B cell (primary cell): ENCODE data around the gene CLDND2. TPM values are rescaled to one million over a fixed set of nuclear protein-coding genes. Genes with fewer than 3 reads are reported as not detected.

Source experiments
- ATAC-seq: fragments of 200-7000 bp; cut with Tn5 transposase; one replicate; pipeline ENCODE4 v1.10.0; 2021; ENCODE audit warnings: low read depth, mild to moderate bottlenecking, moderate number of reproducible peaks, moderate library complexity
- CTCF ChIA-PET: fragments of 350-600 bp; sonication (Branson Sonifier 250); formaldehyde crosslinking; loops from one replicate; lab custom pipeline; 2021; ENCODE audit warnings: antibody characterized with exemption, inconsistent platforms; lab: Charles Lee
- POLR2A ChIA-PET: fragments of 350-600 bp; sonication (Branson Sonifier 250); formaldehyde crosslinking; loops from one replicate; lab custom pipeline; 2021; ENCODE audit warnings: antibody characterized with exemption; lab: Charles Lee
- DNase-seq: peaks from one replicate; pipeline ENCODE4 v3.0.0; 2013
- H2AFZ ChIP-seq: 2 replicates; pipeline ENCODE4 v1.6.1; 2012; ENCODE audit warnings: mild to moderate bottlenecking, low read depth, low read length; ENCODE audit not compliant: insufficient read depth, poor library complexity, severe bottlenecking
- H3K27ac ChIP-seq, 2 donors: 1 replicate in 1 of 2; 2 replicates in 1 of 2; pipeline ENCODE4 v1.5.1; 2012 to 2013; ENCODE audit warnings: low read length in 2 of 2, mild to moderate bottlenecking in 2 of 2, moderate library complexity in 1 of 2
- H3K27me3 ChIP-seq, 4 experiments: fragments of 200-600 bp in 1 of 4; sonication (generic) in 1 of 4; replicated peaks in 1 of 4; 1 replicate in 2 of 4; 2 replicates in 2 of 4; pipeline versions ENCODE4 v1.6.1 to v1.7.0; 2013 to 2016; ENCODE audit warnings: low read length in 3 of 4, mild to moderate bottlenecking in 2 of 4, mixed read lengths in 1 of 4, moderate library complexity in 1 of 4; ENCODE audit not compliant: insufficient read depth in 4 of 4, control insufficient read depth in 3 of 4; ENCODE audit errors: control extremely low read depth in 1 of 4
- H3K36me3 ChIP-seq, 2 experiments: replicated peaks in 1 of 2; 1 replicate in 1 of 2; 2 replicates in 1 of 2; pipeline versions ENCODE4 v1.6.1 to v1.7.1; 2013; ENCODE audit warnings: low read length in 1 of 2; ENCODE audit not compliant: insufficient read depth in 2 of 2, control insufficient read depth in 1 of 2; ENCODE audit errors: control extremely low read depth in 1 of 2, extremely low read depth in 1 of 2
- H3K4me1 ChIP-seq, 2 donors: fragments of 200-600 bp in 1 of 2; sonication (generic) in 1 of 2; 1 replicate in 1 of 2; 2 replicates in 1 of 2; pipeline versions ENCODE4 v1.5.1 to v1.6.1; 2013 to 2017; ENCODE audit warnings: low read length in 2 of 2; ENCODE audit not compliant: control insufficient read depth in 2 of 2, insufficient read depth in 2 of 2
- H3K4me2 ChIP-seq: replicated peaks from 2 replicates; pipeline ENCODE3; 2012; ENCODE audit warnings: mild to moderate bottlenecking, low read depth, low read length; ENCODE audit not compliant: poor library complexity, severe bottlenecking
- H3K4me3 ChIP-seq, 5 experiments: fragments of 200-600 bp in 1 of 5; sonication (generic) in 1 of 5; 1 replicate in 3 of 5; 2 replicates in 2 of 5; pipeline versions ENCODE4 v1.5.1 to v1.7.0; 2011 to 2016; ENCODE audit warnings: low read length in 4 of 5, mild to moderate bottlenecking in 4 of 5, low read depth in 2 of 5, control low read depth in 1 of 5, moderate library complexity in 1 of 5; ENCODE audit not compliant: insufficient read depth in 1 of 5; ENCODE audit errors: control extremely low read depth in 1 of 5, extremely low read depth in 1 of 5
- H3K79me2 ChIP-seq: fragments of 200-600 bp; sonication (generic); one replicate; pipeline ENCODE4 v1.6.0; 2016; ENCODE audit warnings: low read length; ENCODE audit not compliant: control insufficient read depth, insufficient read depth
- H3K9ac ChIP-seq: fragments of 200-600 bp; sonication (generic); 2 replicates; pipeline ENCODE4 v1.6.1; 2017; ENCODE audit warnings: mild to moderate bottlenecking, low read length, moderate library complexity
- H3K9me3 ChIP-seq, 3 donors: one replicate each; pipeline versions ENCODE4 v1.6.1 to v1.7.1; 2013; ENCODE audit warnings: low read length in 2 of 3; ENCODE audit not compliant: control insufficient read depth in 2 of 3, insufficient read depth in 1 of 3; ENCODE audit errors: control extremely low read depth in 1 of 3
- H4K20me1 ChIP-seq: 2 replicates; pipeline ENCODE4 v1.6.0; 2012; ENCODE audit warnings: mild to moderate bottlenecking, low read length; ENCODE audit not compliant: insufficient read depth, control insufficient read depth, poor library complexity, severe bottlenecking
- H3K27ac Mint-ChIP-seq: one replicate; pipeline ENCODE4 v1.8.0; 2021; ENCODE audit warnings: mixed read lengths
- H3K27me3 Mint-ChIP-seq: one replicate; pipeline ENCODE4 v1.8.0; 2021; ENCODE audit warnings: mixed read lengths
- H3K4me1 Mint-ChIP-seq: one replicate; pipeline ENCODE4 v1.8.0; 2021; ENCODE audit warnings: mixed read lengths
- H3K4me3 Mint-ChIP-seq: one replicate; pipeline ENCODE4 v1.8.0; 2021; ENCODE audit warnings: mixed read lengths
- H3K9me3 Mint-ChIP-seq: one replicate; pipeline ENCODE4 v1.8.0; 2022; ENCODE audit warnings: mixed read lengths; ENCODE audit not compliant: insufficient read depth
- CTCF ChIP-seq: fragments of 200-600 bp; IDR thresholded peaks from one replicate; pipeline ENCODE4 v1.8.0; 2022; ENCODE audit warnings: antibody characterized with exemption, mild to moderate bottlenecking
- EZH2 ChIP-seq: IDR thresholded peaks from 2 replicates; pipeline ENCODE4 v1.6.1; 2012; ENCODE audit warnings: borderline replicate concordance, low read depth, mild to moderate bottlenecking, moderate library complexity, low read length; ENCODE audit not compliant: insufficient read depth, poor library complexity, severe bottlenecking
- WGBS: methylation state at CpG from one replicate; pipeline ENCODE4 v1.1.5; 2013; ENCODE audit warnings: missing lambda C conversion rate; ENCODE audit not compliant: insufficient coverage; 5-methylcytosine and 5-hydroxymethylcytosine counted together
- intact Hi-C: fragments of 100-400 bp; cut with micrococcal nuclease; formaldehyde crosslinking; loops from one replicate; pipeline ENCODE4 v1.10.0; 2022
- polyA plus RNA-seq: library from polyadenylated mRNA; depleted of rRNA; stranded (reverse); fragments of >200 nt; gene quantifications from 2 replicates; pipeline ENCODE4 v1.2.3, GENCODE V29; 2012
- total RNA-seq, 2 donors: library from RNA; stranded (reverse); fragments of 120-200 nt in 1 of 2; gene quantifications; 1 replicate in 1 of 2; 2 replicates in 1 of 2; pipeline versions ENCODE4 v1.2.3 to v1.2.4, GENCODE V29; 2013 to 2022

CLDND2 gene
- total and polyA plus RNA-seq, 2 donors (not counting 1 experiment from before 2014, with no cell fraction given), result 1.9 TPM; not detected in 1

- peak within 1 kb of the TSS; percentile 2 for H3K4me2 ChIP-seq
- H3K9me3 Mint-ChIP-seq, result no peaks in the 10 kb centered on the region
- H3K27ac ChIP-seq, result peak within 1 kb of the TSS in 1 of 2 donors; percentile 63
- no peaks in the 10 kb centered on the region for H3K27me3 Mint-ChIP-seq
- H3K9ac ChIP-seq, result no peak within 1 kb of the TSS
- no peaks in the 10 kb centered on the region for H4K20me1 ChIP-seq
- H3K4me1 Mint-ChIP-seq, result peaks cover 56% of the 10 kb centered on the region
- H3K9me3 ChIP-seq, result no peaks in the 10 kb centered on the region
- H3K4me1 ChIP-seq, result peaks cover 43 to 71% of the 10 kb centered on the region in 2 donors
- no peaks in the 10 kb centered on the region for H3K27me3 ChIP-seq
- H3K27ac Mint-ChIP-seq, result peak within 1 kb of the TSS; percentile 78
- no peak for ATAC-seq
- peak; percentile 29 for DNase-seq
- intact Hi-C loops, result no loop called here
- peaks cover 0 to 15% of the 10 kb centered on the region in 2 experiments for H3K36me3 ChIP-seq
- no peak within 1 kb of the TSS for H3K4me3 ChIP-seq
- CTCF ChIA-PET, result interaction anchor here (1.4 to 7.0 kb wide), 8 partner anchors 24 to 317 kb away, joined by 3 to 70 read pairs (median 22); partner anchors contain the start of genes ETFB and SIGLEC10
- POLR2A ChIA-PET, result interaction anchor here (1.1 to 1.8 kb wide), 2 partner anchors 24 to 26 kb away, joined by 5 read pairs; partner anchors contain the start of gene ETFB
- H3K79me2 ChIP-seq, result no peaks in the 10 kb centered on the region
- WGBS, result 65% methylated on average over 3 of the region's 3 CpGs
- peak within 1 kb of the TSS; percentile 78 for H3K4me3 Mint-ChIP-seq
- TF ChIP-seq CTCF (no peak), EZH2 (no peak)
- no peak within 1 kb of the TSS for H2AFZ ChIP-seq
Measured at GRCh38 chr19:51341976-51342580, 26.7 kb downstream of the CLDND2 start, which contains the start of gene VSIG10L. VSIG10L (minus strand) TSS chr19:51342139; CDS start chr19:51342124, 15 bp downstream.

GRCh38 chr19:51341066-51341465 lies 27.7 kb downstream of the CLDND2 start:
- 94% methylated on average over 18 of the region's 18 CpGs for WGBS
- no peak for ATAC-seq
- Mint-ChIP-seq H3K4me3 (peak overlapping the region; percentile 78), H3K27ac (peak overlapping the region; percentile 72), H3K4me1 (peaks cover 54% of the 10 kb centered on the region), H3K9me3 (no peaks in the 10 kb centered on the region), H3K27me3 (no peaks in the 10 kb centered on the region)
- Histone ChIP-seq H3K9ac (no peak overlapping the region), H3K4me2 (no peak overlapping the region), H3K79me2 (no peaks in the 10 kb centered on the region), H2AFZ (no peak overlapping the region), H3K9me3 (no peaks in the 10 kb centered on the region), H4K20me1 (no peaks in the 10 kb centered on the region), H3K27ac (peak overlapping the region in 1 of 2 donors; percentile 63), H3K36me3 (peaks cover 0 to 5% of the 10 kb centered on the region in 2 experiments), H3K4me1 (peaks cover 43 to 65% of the 10 kb centered on the region in 2 donors), H3K4me3 (no peak overlapping the region), H3K27me3 (no peaks in the 10 kb centered on the region)
- intact Hi-C loops, result no loop called here
- POLR2A ChIA-PET, result interaction anchor here (1.1 to 2.0 kb wide), 2 partner anchors 25 to 54 kb away, joined by 5 to 11 read pairs; partner anchors contain the start of gene ETFB
- CTCF ChIA-PET, result interaction anchor here (0.8 to 7.0 kb wide), 10 partner anchors 23 to 318 kb away, joined by 3 to 70 read pairs (median 22); partner anchors contain the start of gene SIGLEC10
- no peak for TF ChIP-seq CTCF
- no peak for DNase-seq
